K562 (cell line): ENCODE data around the gene EGFL7. TPM values are rescaled to one million over a fixed set of nuclear protein-coding genes. Genes with fewer than 3 reads are reported as not detected.

Experiments
- AFF1 ChIP-seq, 2 experiments: fragments of 450-650 bp; IDR thresholded peaks; 2 replicates each; pipeline ENCODE4 v1.6.1; 2018; ENCODE audit warnings: mild to moderate bottlenecking in 2 of 2, low read depth in 1 of 2; ENCODE audit not compliant: partially characterized antibody in 2 of 2
- BCOR ChIP-seq: fragments of 450-650 bp; IDR thresholded peaks from 2 replicates; pipeline ENCODE4 v1.6.1; 2016
- BRD9 ChIP-seq: fragments of 450-650 bp; IDR thresholded peaks from 2 replicates; pipeline ENCODE4 v1.6.1; 2018; ENCODE audit warnings: low read depth; ENCODE audit not compliant: partially characterized antibody
- CHD7 ChIP-seq: fragments of 200-600 bp; sonication (generic); IDR thresholded peaks from one replicate; pipeline ENCODE4 v1.6.1; 2012; ENCODE audit warnings: mild to moderate bottlenecking, low read depth, low read length, inconsistent platforms
- MBD1 ChIP-seq: fragments of 250-450 bp; sonication (Bioruptor Pico); IDR thresholded peaks from 2 replicates; pipeline ENCODE4 v1.8.0; 2022; ENCODE audit warnings: inconsistent platforms
- NR4A1 ChIP-seq, 2 experiments: fragments of 250-450 bp in 1 of 2; fragments of 450-650 bp in 1 of 2; sonication (Bioruptor Pico) in 1 of 2; IDR thresholded peaks; 2 replicates each; pipeline versions ENCODE4 v1.4.0 to v1.6.1; 2016 to 2020; ENCODE audit warnings: mild to moderate bottlenecking in 2 of 2, missing compliant biosample characterization in 1 of 2, missing genetic modification characterization in 1 of 2, moderate library complexity in 1 of 2
- polyA plus RNA-seq, 8 experiments: library from polyadenylated mRNA; depleted of rRNA in 4 of 8; stranded (reverse) in 5 of 8; unstranded in 3 of 8; fragments of >200 nt; fragmentation: Nextera tagmentation in 2 of 8; fragmentation: Illumina TruSeq in 1 of 8; extraction: Ambion mirVana in 2 of 8; extraction: Trizol in 1 of 8; gene quantifications; 2 replicates each; pipeline versions ENCODE4 v1.2.1 to v1.2.3, GENCODE V29; 2011 to 2014; ENCODE audit warnings: inconsistent platforms in 1 of 8, missing spikeins in 1 of 8
- total RNA-seq, 7 experiments: library from RNA; depleted of rRNA in 6 of 7; stranded (reverse); fragments of >200 nt in 6 of 7; fragmentation: Illumina TruSeq in 2 of 7; extraction: Trizol in 2 of 7; gene quantifications; 2 replicates each; pipeline versions ENCODE4 v1.2.1 to v1.2.3, GENCODE V29; 2011 to 2021; ENCODE audit warnings: low replicate concordance in 1 of 7

EGFL7 gene
- total and polyA plus RNA-seq, 9 of the 15 experiments (the other 6 are each of a cell fraction or from before 2014, with no cell fraction given), result 1.5 to 286 (median 55.5) TPM

GRCh38 chr9:136645903-136646754, 16.6 kb upstream of the EGFL7 start (continued):
- TF ChIP-seq AFF1 (IDR thresholded peaks at IDR 0.05; ENCODE audit: low read depth in 1 of 2, partially characterized antibody in 2 of 2) (no peak), NR4A1 (CRISPR knock-in tag; IDR thresholded peaks at IDR 0.05) (peak; percentile 88; the same call in 1 of the 2 replicates), NR4A1 (tag; IDR thresholded peaks at IDR 0.05) (no peak), BRD9 (no peak), BCOR (peak; percentile 57), CHD7 (no peak), MBD1 (CRISPR knock-in tag) (no peak)
